DMS53 (cell line): ENCODE data around the gene TMEM184A.
A peak's percentile ranks its signal among the peaks of the same experiment; 100 is the strongest.

Experiments
- DNase-seq: peaks from one replicate; lab custom pipeline; 2025; lab: John Stamatoyannopoulos, UW

The TMEM184A gene

GRCh38 chr7:1539181-1539881, 16.7 kb downstream of the TMEM184A start:
- DNase-seq = no peak

GRCh38 chr7:1538544-1539180, 17.3 kb downstream of the TMEM184A start:
- DNase-seq = no peak

GRCh38 chr7:1537535-1538412, 18.2 kb downstream of the TMEM184A start:
- DNase-seq = peak; percentile 60

GRCh38 chr7:1536743-1537534, 19.1 kb downstream of the TMEM184A start:
- peak; percentile 85 for DNase-seq

- no peak for DNase-seq
These were observed 19.6 kb downstream of the TMEM184A start for GRCh38 chr7:1536455-1536742.

- DNase-seq = no peak
These were observed 20.1 kb downstream of the TMEM184A start for GRCh38 chr7:1535701-1536454.

- DNase-seq = no peak
These were observed 20.9 kb downstream of the TMEM184A start for GRCh38 chr7:1535100-1535458.

- DNase-seq = no peak
These were observed 21.5 kb downstream of the TMEM184A start for GRCh38 chr7:1534330-1535099.

GRCh38 chr7:1533547-1534329, 22.3 kb downstream of the TMEM184A start:
- peak; percentile 59 for DNase-seq

- DNase-seq = no peak
These were observed 22.8 kb downstream of the TMEM184A start for GRCh38 chr7:1533255-1533546.

- DNase-seq = peak; percentile 95
These were observed 23.4 kb downstream of the TMEM184A start for GRCh38 chr7:1532456-1533254.

- DNase-seq = peak; percentile 67
These were observed 24.0 kb downstream of the TMEM184A start for GRCh38 chr7:1531979-1532455.

GRCh38 chr7:1531263-1531978, 24.6 kb downstream of the TMEM184A start:
- peak; percentile 69 for DNase-seq

- peak; percentile 69 for DNase-seq
These were observed 25.1 kb downstream of the TMEM184A start for GRCh38 chr7:1530946-1531262.

- no peak for DNase-seq
These were observed 26.5 kb downstream of the TMEM184A start for GRCh38 chr7:1529383-1530116.

- DNase-seq = no peak
These were observed 29.7 kb downstream of the TMEM184A start for GRCh38 chr7:1526271-1526754.

- peak; percentile 43 for DNase-seq
These were observed 30.6 kb downstream of the TMEM184A start for GRCh38 chr7:1525409-1525808.

- DNase-seq = no peak
These were observed 32.2 kb downstream of the TMEM184A start for GRCh38 chr7:1523844-1524243.
